ENCODE measurements around the gene DND1. TPM values are rescaled to one million over a fixed set of nuclear protein-coding genes. Genes with fewer than 3 reads are reported as not detected.
"Not testable (repeated sequence)": the region's sequence is repeated elsewhere in the genome, so short reads cannot be mapped to it uniquely, and the experiment has no call there.

DND1 gene
- total RNA-seq, 4 donors from 2014 or later: 0.19 to 0.75 TPM; not detected in 2

GRCh38 chr5:140711794-140712193 is 38.4 kb upstream of the DND1 start:
- peak overlapping the region in 2 of 4 donors; percentile 93 to 95 for H3K27ac ChIP-seq
- whole genome bisulfite sequencing, 2 donors: 81 to 83% methylated on average over 1 of the region's 1 CpG
- intact Hi-C loops (cut with DNase I): no loop called here
- peaks cover 0 to 9% (median 0%) of the 10 kb centered on the region in 3 donors for H3K36me3 ChIP-seq
- TF ChIP-seq CTCF (IDR thresholded peaks at IDR 0.05): no peak
- TF ChIP-seq POLR2A (IDR thresholded peaks at IDR 0.05): no peak
- no peak overlapping the region for H3K4me3 ChIP-seq
- H3K4me1 ChIP-seq: peaks cover 0 to 17% (median 0%) of the 10 kb centered on the region in 3 donors
- DNase-seq: no peak
- no peaks in the 10 kb centered on the region for H3K9me3 ChIP-seq
- H3K27me3 ChIP-seq: no peaks in the 10 kb centered on the region

- peaks cover 0 to 17% (median 2%) of the 10 kb centered on the region in 3 donors for H3K36me3 ChIP-seq
- H3K4me3 ChIP-seq: peak overlapping the region; percentile 40 to 85 (median 61)
- peak in 3 of 4 donors; percentile 22 to 51 (median 37) for TF ChIP-seq POLR2A (IDR thresholded peaks at IDR 0.05)
- TF ChIP-seq CTCF (IDR thresholded peaks at IDR 0.05): peak in 1 of 6 experiments; percentile 4
- intact Hi-C loops (cut with DNase I): no loop called here
- no peaks in the 10 kb centered on the region for H3K27me3 ChIP-seq
- DNase-seq: peak; percentile 48
- H3K9me3 ChIP-seq: no peaks in the 10 kb centered on the region
- WGBS, 2 donors: 0 to 4% methylated on average over 22 to 27 of the region's 27 CpGs
- peaks cover 0 to 17% (median 0%) of the 10 kb centered on the region in 3 donors for H3K4me1 ChIP-seq
- peak overlapping the region; percentile 80 to 98 (median 94) for H3K27ac ChIP-seq
Observed at GRCh38 chr5:140710899-140711552, 37.6 kb upstream of the DND1 start.

- H3K4me3 ChIP-seq; DNase-seq; intact Hi-C loops (cut with DNase I); H3K27me3 ChIP-seq; H3K9me3 ChIP-seq; H3K27ac ChIP-seq: not testable (repeated sequence)
- WGBS, 2 donors: 86 to 89% methylated on average over 9 of the region's 9 CpGs
- H3K4me1 ChIP-seq: peaks cover 0 to 17% (median 0%) of the 10 kb centered on the region in 3 donors
- peaks cover 0 to 39% (median 23%) of the 10 kb centered on the region in 3 donors for H3K36me3 ChIP-seq
Observed at GRCh38 chr5:140708787-140709186, 35.4 kb upstream of the DND1 start.

- H3K9me3 ChIP-seq: no peaks in the 10 kb centered on the region
- no peak for TF ChIP-seq CTCF (IDR thresholded peaks at IDR 0.05)
- TF ChIP-seq POLR2A (IDR thresholded peaks at IDR 0.05): no peak
- intact Hi-C loops (cut with DNase I): no loop called here
- no peaks in the 10 kb centered on the region for H3K27me3 ChIP-seq
- no peak overlapping the region for H3K4me3 ChIP-seq
- no peak for DNase-seq
- peaks cover 0 to 49% (median 33%) of the 10 kb centered on the region in 3 donors for H3K36me3 ChIP-seq
- H3K27ac ChIP-seq: no peak overlapping the region
- 90 to 92% methylated on average over 1 to 4 of the region's 4 CpGs for WGBS, 2 donors
- peaks cover 0 to 18% (median 0%) of the 10 kb centered on the region in 3 donors for H3K4me1 ChIP-seq
Observed at GRCh38 chr5:140707812-140708211, 34.4 kb upstream of the DND1 start.

DNA sequence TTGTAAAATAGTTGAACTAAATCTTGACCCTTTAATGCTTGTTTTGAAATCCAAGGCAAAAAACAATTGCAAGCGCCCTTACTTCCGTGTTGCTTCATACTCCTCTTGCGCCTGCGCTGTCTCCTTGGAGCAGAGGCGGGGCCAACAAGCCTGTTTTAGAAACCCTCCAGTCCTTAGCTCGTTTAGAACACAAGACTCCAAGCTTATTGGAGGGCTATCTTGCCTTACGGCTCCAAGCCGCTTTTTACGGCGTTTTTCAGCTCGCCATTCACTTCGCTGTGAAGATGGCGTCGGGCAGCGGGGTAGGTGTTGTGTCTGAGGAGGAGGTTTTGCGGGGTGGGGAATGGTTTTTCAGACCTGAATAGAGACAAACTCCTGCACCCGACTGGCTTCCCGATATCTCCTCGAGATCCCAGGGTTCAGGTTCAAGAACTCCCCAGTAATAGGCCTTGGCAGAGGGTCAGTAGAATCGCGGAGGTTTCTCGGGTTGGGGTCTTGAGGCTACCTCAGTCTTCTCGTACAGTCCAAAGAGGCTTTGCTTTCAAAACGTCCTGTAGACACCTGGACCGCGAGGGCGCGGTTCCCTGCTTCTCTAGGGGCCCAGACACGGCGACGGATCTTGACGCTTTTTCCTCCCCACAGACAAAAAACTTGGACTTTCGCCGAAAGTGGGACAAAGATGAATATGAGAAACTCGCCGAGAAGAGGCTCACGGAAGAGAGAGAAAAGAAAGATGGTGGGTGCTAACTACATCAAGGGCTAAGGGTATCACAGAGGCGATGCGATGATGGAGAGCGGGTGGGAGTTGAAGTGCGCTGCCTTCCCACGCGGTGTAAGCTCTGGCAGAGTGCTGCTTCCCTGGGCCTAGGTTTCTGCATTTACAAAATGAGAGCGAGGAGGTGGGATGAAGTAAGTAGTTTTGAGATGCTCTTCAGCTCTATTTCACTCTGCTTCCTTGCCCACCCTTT is 27.1 kb upstream of the DND1 start, which contains the start of gene ZMAT2:
Gene ZMAT2 (plus strand): TSS at position 271 of the 968 bp plus-strand sequence. CDS start 14 bp downstream, at position 285.
- peak; percentile 75 for DNase-seq
- Histone ChIP-seq H3K4me3 (peak within 1 kb of the TSS; percentile 66 to 89 (median 76)), H3K27ac (peak within 1 kb of the TSS; percentile 80 to 87 (median 81)), H3K36me3 (peaks cover 21 to 85% (median 70%) of the 10 kb centered on the region in 3 donors), H3K4me1 (peaks cover 4 to 30% (median 14%) of the 10 kb centered on the region in 3 donors), H3K27me3 (no peaks in the 10 kb centered on the region), H3K9me3 (no peaks in the 10 kb centered on the region)
- TF ChIP-seq CTCF (IDR thresholded peaks at IDR 0.05) (no peak), POLR2A (IDR thresholded peaks at IDR 0.05) (peak in 3 of 4 donors; percentile 41 to 75 (median 71))
- intact Hi-C loops (cut with DNase I): no loop called here
- 1 to 2% methylated on average over 30 to 32 of the region's 44 CpGs for WGBS, 2 donors

All from esophagus squamous epithelium (tissue), 5 donors.